H1 (cell line): ENCODE measurements around the gene PHRF1. TPM values are rescaled to one million over a fixed set of nuclear protein-coding genes. Genes with fewer than 3 reads are reported as not detected.

Experiments
- CHD7 ChIP-seq: fragments of 300-600 bp; sonication (generic); IDR thresholded peaks from 2 replicates; pipeline ENCODE4 v1.7.1; 2012; ENCODE audit warnings: low read length, moderate library complexity, mild to moderate bottlenecking, inconsistent platforms; ENCODE audit not compliant: insufficient replicate concordance
- E2F6 ChIP-seq: IDR thresholded peaks from 2 replicates; pipeline ENCODE4 v1.6.1; 2012; ENCODE audit warnings: inconsistent platforms
- KDM4A ChIP-seq: IDR thresholded peaks from one replicate; pipeline ENCODE4 v1.7.1; 2012; ENCODE audit warnings: low read depth, mild to moderate bottlenecking, moderate library complexity, low read length, inconsistent platforms; ENCODE audit not compliant: severe bottlenecking
- MAX ChIP-seq: IDR thresholded peaks from 2 replicates; pipeline ENCODE4 v1.6.1; 2012; ENCODE audit warnings: inconsistent platforms
- SIN3A ChIP-seq, 2 experiments: IDR thresholded peaks in 1 of 2; conservative IDR thresholded peaks in 1 of 2; 2 replicates each; pipeline ENCODE4 v1.6.1; 2011 to 2012; ENCODE audit warnings: low read length in 2 of 2, improper control_type of control experiment in 1 of 2, low read depth in 1 of 2, mild to moderate bottlenecking in 1 of 2
- ZNF274 ChIP-seq: IDR thresholded peaks from 2 replicates; pipeline ENCODE4 v1.7.0; 2012; ENCODE audit warnings: low read length, borderline replicate concordance; ENCODE audit errors: extremely low read depth
- polyA plus RNA-seq, 7 experiments: library from polyadenylated mRNA; depleted of rRNA in 3 of 7; stranded (reverse) in 5 of 7; unstranded in 2 of 7; fragments of >200 nt in 5 of 7; fragments of 200-250 nt in 2 of 7; gene quantifications; 1 replicate in 5 of 7; 2 replicates in 1 of 7; 4 replicates in 1 of 7; pipeline versions ENCODE4 v1.2.1 to v1.2.3, GENCODE V29; 2011 to 2013; ENCODE audit warnings: missing spikeins in 2 of 7, mixed read lengths in 2 of 7
- total RNA-seq: library from RNA; stranded (reverse); fragmentation: NEBNext Ultra II Directional; extraction: Animal tissue kit (Norgen Biotek cat#: 25700); gene quantifications from 2 replicates; pipeline ENCODE4 v1.2.1, GENCODE V29; 2021
- TF ChIP-seq, protein P1 (sequence below): IDR thresholded peaks from 2 replicates; pipeline ENCODE4 v1.6.1; 2011; ENCODE audit warnings: low read depth, mild to moderate bottlenecking, low read length; ENCODE audit not compliant: insufficient read depth

Gene PHRF1
- total and polyA plus RNA-seq, 2 of the 8 experiments (the other 6 are each of a cell fraction or from before 2014, with no cell fraction given): 13.4 to 37.3 TPM

DNA sequence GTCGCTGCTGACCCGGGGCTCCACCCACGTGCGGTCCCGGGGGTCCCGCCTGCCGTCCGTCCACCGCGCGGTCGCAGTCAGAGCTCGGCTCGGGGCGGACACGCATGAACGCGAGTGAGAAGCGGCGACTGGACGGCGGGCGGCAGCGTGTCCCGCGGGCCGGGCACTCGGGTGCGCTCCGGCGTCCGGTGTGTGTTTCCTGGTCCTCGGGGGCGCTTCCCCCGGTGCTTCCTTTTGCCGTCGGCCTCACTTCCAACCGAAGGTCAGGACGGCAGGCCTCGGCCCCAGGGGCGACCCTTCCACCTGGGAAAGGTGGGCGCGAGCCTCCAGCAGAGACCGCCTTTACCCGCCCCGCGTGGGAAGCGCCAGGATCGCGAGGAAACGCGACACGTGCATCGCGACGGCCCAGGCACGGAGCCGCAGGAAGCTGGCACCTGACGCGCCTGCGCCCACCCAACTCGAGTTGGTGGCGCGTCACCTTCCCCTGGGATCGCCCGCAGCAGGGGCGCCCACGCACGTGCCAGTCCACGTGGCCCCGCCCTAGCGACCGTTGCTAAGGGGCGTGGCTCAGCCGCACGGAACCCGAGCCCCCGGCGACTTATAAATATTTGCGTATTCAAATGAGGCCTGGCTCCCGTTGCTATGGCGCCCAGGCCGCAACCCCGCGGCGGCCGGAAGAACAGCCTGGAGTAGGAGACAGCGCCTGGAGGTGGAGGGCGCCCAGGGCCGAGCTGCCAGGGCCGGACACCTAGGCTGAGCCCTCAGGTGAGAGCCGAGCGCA is 39.2 kb upstream of the PHRF1 start, which contains the start of gene LRRC56 (continued):
- TF ChIP-seq CHD7 (no peak), ZNF274 (no peak), SIN3A (conservative IDR thresholded peaks at IDR 0.05 in 1 of 2, IDR thresholded peaks at IDR 0.05 in 1 of 2; ENCODE audit: low read depth in 1 of 2, low read length in 2 of 2) (peak in 1 of 2 experiments; percentile 55; a peak in 2 of 4 replicates), E2F6 (peak; percentile 84; the same call in 1 of the 2 replicates), MAX (peak; percentile 93), KDM4A (peak; percentile 61)
- TF ChIP-seq, protein P1, sequence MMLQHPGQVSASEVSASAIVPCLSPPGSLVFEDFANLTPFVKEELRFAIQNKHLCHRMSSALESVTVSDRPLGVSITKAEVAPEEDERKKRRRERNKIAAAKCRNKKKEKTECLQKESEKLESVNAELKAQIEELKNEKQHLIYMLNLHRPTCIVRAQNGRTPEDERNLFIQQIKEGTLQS: no peak
